IMR-90 (cell line): ENCODE data around the gene FAM229A. TPM values are rescaled to one million over a fixed set of nuclear protein-coding genes. Genes with fewer than 3 reads are reported as not detected.

Experiments used
- ATAC-seq: fragments of 200-7000 bp; cut with Tn5 transposase; 2 replicates; pipeline ENCODE4 v1.9.1; 2020; ENCODE audit warnings: low read depth, mild to moderate bottlenecking, moderate library complexity
- BruUV-seq: library from RNA; stranded (reverse); fragments of 400-500 nt; replicated peaks from 2 replicates; lab custom pipeline; 2021; lab: Mats Ljungman, UMichigan
- CTCF ChIA-PET: fragments of 300-600 bp; formaldehyde crosslinking; extraction: SDS; loops from one replicate; lab custom pipeline; 2021; ENCODE audit warnings: antibody characterized with exemption; lab: Yijun Ruan, JAX
- POLR2A ChIA-PET: fragments of 300-600 bp; sonication (Branson Sonifier 250); formaldehyde crosslinking; loops from one replicate; lab custom pipeline; 2022; ENCODE audit warnings: antibody characterized with exemption; ENCODE audit not compliant: unreplicated experiment; lab: Charles Lee
- DNase-seq: peaks from one replicate; pipeline ENCODE4 v3.0.0; 2013
- H2AFZ ChIP-seq: replicated peaks from 2 replicates; pipeline ENCODE3; 2013; ENCODE audit warnings: low read length, mild to moderate bottlenecking; ENCODE audit not compliant: poor library complexity
- H2AK5ac ChIP-seq: 2 replicates; pipeline ENCODE4 v1.6.1; 2013; ENCODE audit warnings: low read depth, low read length, inconsistent platforms
- H2AK9ac ChIP-seq: replicated peaks from 2 replicates; pipeline ENCODE3; 2013; ENCODE audit warnings: mild to moderate bottlenecking, low read depth, low read length, moderate library complexity; ENCODE audit not compliant: poor library complexity
- H2BK120ac ChIP-seq: 2 replicates; pipeline ENCODE4 v1.6.1; 2013; ENCODE audit warnings: low read depth, low read length, inconsistent platforms
- H2BK15ac ChIP-seq: 3 replicates; pipeline ENCODE4 v1.6.1; 2013; ENCODE audit warnings: low read depth, low read length, inconsistent platforms
- H2BK20ac ChIP-seq: 2 replicates; pipeline ENCODE4 v1.6.1; 2013; ENCODE audit warnings: low read depth, mild to moderate bottlenecking, inconsistent platforms, low read length, moderate library complexity
- H2BK5ac ChIP-seq: 2 replicates; pipeline ENCODE4 v1.6.1; 2013; ENCODE audit warnings: mild to moderate bottlenecking, low read depth, low read length, inconsistent platforms; ENCODE audit not compliant: poor library complexity, severe bottlenecking
- H3K14ac ChIP-seq: replicated peaks from 2 replicates; pipeline ENCODE4 v1.6.1; 2013; ENCODE audit warnings: low read depth, low read length, inconsistent platforms
- H3K18ac ChIP-seq: 2 replicates; pipeline ENCODE4 v1.6.1; 2013; ENCODE audit warnings: low read depth, low read length, control low read depth
- H3K23ac ChIP-seq: 2 replicates; pipeline ENCODE4 v1.6.1; 2013; ENCODE audit warnings: low read depth, low read length, inconsistent platforms
- H3K27ac ChIP-seq: 2 replicates; pipeline ENCODE4 v1.5.1; 2013; ENCODE audit warnings: mild to moderate bottlenecking, control low read depth, low read length; ENCODE audit not compliant: insufficient read depth
- H3K27me3 ChIP-seq: 2 replicates; pipeline ENCODE4 v1.6.1; 2013; ENCODE audit warnings: low read length; ENCODE audit not compliant: control insufficient read depth, insufficient read depth
- H3K36me3 ChIP-seq: 2 replicates; pipeline ENCODE4 v1.6.1; 2013; ENCODE audit warnings: low read length, mixed read lengths; ENCODE audit not compliant: control insufficient read depth, insufficient read depth
- H3K4ac ChIP-seq: 2 replicates; pipeline ENCODE4 v1.6.1; 2013; ENCODE audit warnings: low read depth, low read length, inconsistent platforms
- H3K4me1 ChIP-seq: 2 replicates; pipeline ENCODE4 v1.6.1; 2013; ENCODE audit warnings: low read length, mixed read lengths; ENCODE audit not compliant: control insufficient read depth, insufficient read depth
- H3K4me2 ChIP-seq: 2 replicates; pipeline ENCODE4 v1.6.1; 2013; ENCODE audit warnings: low read depth, mild to moderate bottlenecking, control low read depth, low read length, moderate library complexity
- H3K4me3 ChIP-seq: 2 replicates; pipeline ENCODE4 v1.5.1; 2013; ENCODE audit warnings: low read depth, mild to moderate bottlenecking, control low read depth, low read length, moderate library complexity; ENCODE audit not compliant: insufficient read depth
- H3K56ac ChIP-seq: 2 replicates; pipeline ENCODE4 v1.6.1; 2013; ENCODE audit warnings: low read length, inconsistent platforms; ENCODE audit not compliant: insufficient read depth; ENCODE audit errors: extremely low read depth
- H3K79me1 ChIP-seq, 2 experiments: 2 replicates each; pipeline ENCODE4 v1.6.1; 2013; ENCODE audit warnings: low read length in 2 of 2, inconsistent platforms in 1 of 2, low read depth in 1 of 2
- H3K9ac ChIP-seq: 2 replicates; pipeline ENCODE4 v1.6.1; 2013; ENCODE audit warnings: low read depth, low read length, control low read depth
- H3K9me1 ChIP-seq: 2 replicates; pipeline ENCODE4 v1.6.1; 2013; ENCODE audit warnings: low read length, inconsistent platforms; ENCODE audit not compliant: insufficient read depth
- H3K9me3 ChIP-seq: 2 replicates; pipeline ENCODE4 v1.6.1; 2013; ENCODE audit warnings: low read length; ENCODE audit not compliant: control insufficient read depth, insufficient read depth
- H4K20me1 ChIP-seq: 2 replicates; pipeline ENCODE4 v1.6.1; 2013; ENCODE audit warnings: low read length, inconsistent platforms; ENCODE audit not compliant: insufficient read depth
- H4K5ac ChIP-seq: 2 replicates; pipeline ENCODE4 v1.6.1; 2013; ENCODE audit warnings: mild to moderate bottlenecking, low read depth, low read length, control low read depth
- H4K8ac ChIP-seq, 2 experiments: 2 replicates each; pipeline ENCODE4 v1.6.1; 2013; ENCODE audit warnings: low read depth in 2 of 2, low read length in 2 of 2, control low read depth in 1 of 2, inconsistent platforms in 1 of 2
- H4K91ac ChIP-seq: 2 replicates; pipeline ENCODE4 v1.6.1; 2013; ENCODE audit warnings: low read depth, low read length, inconsistent platforms; ENCODE audit not compliant: insufficient read depth
- BHLHE40 ChIP-seq: fragments of 150-350 bp; IDR thresholded peaks from 2 replicates; pipeline ENCODE4 v1.6.1; 2016; ENCODE audit warnings: mild to moderate bottlenecking, low read depth, low read length
- CEBPB ChIP-seq: IDR thresholded peaks from 2 replicates; pipeline ENCODE4 v1.6.1; 2012; ENCODE audit warnings: low read depth, low read length, improper control_type of control experiment
- CHD1 ChIP-seq: IDR thresholded peaks from 2 replicates; pipeline ENCODE4 v1.6.1; 2012; ENCODE audit warnings: low read depth, low read length, improper control_type of control experiment
- CTCF ChIP-seq: conservative IDR thresholded peaks from 2 replicates; pipeline ENCODE4 v1.5.1; 2012; ENCODE audit warnings: mild to moderate bottlenecking, low read depth, low read length, improper control_type of control experiment
- MAFK ChIP-seq: IDR thresholded peaks from 2 replicates; pipeline ENCODE4 v1.6.1; 2012; ENCODE audit warnings: low read depth, low read length, improper control_type of control experiment
- MXI1 ChIP-seq: IDR thresholded peaks from 2 replicates; pipeline ENCODE4 v1.6.1; 2012; ENCODE audit warnings: low read depth, mild to moderate bottlenecking, low read length, moderate library complexity, borderline replicate concordance
- NFE2L2 ChIP-seq: fragments of 150-350 bp; IDR thresholded peaks from 2 replicates; pipeline ENCODE4 v1.6.1; 2016; ENCODE audit warnings: low read depth, mild to moderate bottlenecking, low read length
- RAD21 ChIP-seq: IDR thresholded peaks from 2 replicates; pipeline ENCODE4 v1.6.1; 2012; ENCODE audit warnings: low read length, improper control_type of control experiment
- RCOR1 ChIP-seq: IDR thresholded peaks from 2 replicates; pipeline ENCODE4 v1.6.1; 2012; ENCODE audit warnings: mild to moderate bottlenecking, low read length, improper control_type of control experiment; ENCODE audit not compliant: insufficient replicate concordance
- RFX5 ChIP-seq: IDR thresholded peaks from 2 replicates; pipeline ENCODE4 v1.8.0; 2012; ENCODE audit warnings: low read depth, mild to moderate bottlenecking, low read length, moderate library complexity
- SMC3 ChIP-seq: fragments of 150-350 bp; IDR thresholded peaks from 2 replicates; pipeline ENCODE4 v1.6.1; 2016; ENCODE audit warnings: low read depth, mild to moderate bottlenecking, antibody characterized with exemption, low read length, moderate library complexity
- WGBS, 2 experiments: methylation state at CpG; one replicate each; pipeline versions ENCODE4 v1.1.5 to v1.1.7; 2013; ENCODE audit warnings: missing lambda C conversion rate in 2 of 2; ENCODE audit not compliant: insufficient read length in 1 of 2; ENCODE audit errors: extremely low coverage in 2 of 2; 5-methylcytosine and 5-hydroxymethylcytosine counted together
- dilution Hi-C: fragments of 300-500 bp; cut with HindIII; formaldehyde crosslinking; loops from one replicate; pipeline ENCODE4 v1.14.3; 2018; ENCODE audit warnings: low sequenced_read_pairs; ENCODE audit not compliant: unreplicated experiment
- in situ Hi-C: fragments of 300-500 bp; cut with MboI; formaldehyde crosslinking; loops from 3 replicates; pipeline ENCODE4 v1.14.3; 2019; ENCODE audit warnings: low sequenced_read_pairs, inconsistent platforms, mixed read lengths
- intact Hi-C: fragments of 100-400 bp; cut with micrococcal nuclease; formaldehyde crosslinking; loops from 2 replicates; pipeline ENCODE4 v1.10.0; 2022
- polyA plus RNA-seq, 3 experiments: library from polyadenylated mRNA; depleted of rRNA; stranded (reverse); fragments of >200 nt; gene quantifications; 2 replicates each; pipeline ENCODE4 v1.2.3, GENCODE V29; 2012; ENCODE audit warnings: low replicate concordance in 1 of 3
- total RNA-seq: library from RNA; depleted of rRNA; stranded (reverse); fragments of >200 nt; gene quantifications from 2 replicates; pipeline ENCODE4 v1.2.3, GENCODE V29; 2012

FAM229A gene
- total and polyA plus RNA-seq, 2 of the 4 experiments (the other 2 are of a cell fraction), result 0.36 to 4.3 TPM

GRCh38 chr1:32329931-32330466 lies 32.3 kb downstream of the FAM229A start:
- ATAC-seq (no peak), DNase-seq (no peak)
- Histone ChIP-seq H2AK5ac (no peak overlapping the region), H3K36me3 (peaks cover 70% of the 10 kb centered on the region), H2BK5ac (no peak overlapping the region), H3K79me1 (peaks cover 19 to 74% of the 10 kb centered on the region in 2 experiments; a peak in 3 of 4 replicates), H3K4me3 (no peak overlapping the region), H4K5ac (no peak overlapping the region), H2BK20ac (no peak overlapping the region), H3K18ac (no peak overlapping the region), H2BK15ac (no peak overlapping the region), H2BK120ac (no peak overlapping the region), H3K27ac (no peak overlapping the region), H2AK9ac (no peak overlapping the region), H2AFZ (no peak overlapping the region), H3K9me1 (peaks cover 19% of the 10 kb centered on the region; the same call in 1 of the 2 replicates), H3K56ac (no peak overlapping the region), H3K9ac (no peak overlapping the region), H3K27me3 (no peaks in the 10 kb centered on the region), H3K4me2 (no peak overlapping the region), H4K8ac (no peak overlapping the region), H3K4me1 (peaks cover 1% of the 10 kb centered on the region), H3K4ac (no peak overlapping the region), H4K91ac (no peak overlapping the region), H4K20me1 (peaks cover 30% of the 10 kb centered on the region), H3K9me3 (no peaks in the 10 kb centered on the region), H3K14ac (no peak overlapping the region), H3K23ac (no peak overlapping the region)
- in situ Hi-C loops (loop anchor here (10.0 kb wide), 1 partner anchor 115 kb away; no protein-coding TSS in a partner anchor), intact Hi-C loops (loop anchor here (5.0 kb wide), 1 partner anchor 88 kb away; no protein-coding TSS in a partner anchor), dilution Hi-C loops (no loop called here)
- CTCF ChIA-PET, result no interaction called here
- TF ChIP-seq CTCF, result no peak
- TF ChIP-seq MXI1, result no peak
- no peak for TF ChIP-seq SMC3
- no peak for TF ChIP-seq BHLHE40
- TF ChIP-seq RCOR1, result no peak
- TF ChIP-seq RFX5, result no peak
- TF ChIP-seq CEBPB, result no peak
- TF ChIP-seq MAFK, result no peak
- no peak for TF ChIP-seq CHD1
- TF ChIP-seq RAD21, result no peak
- no peak for TF ChIP-seq NFE2L2
- WGBS, 2 experiments, result 80% methylated on average over 1 of the region's 4 CpGs; no CpG with 5 or more reads in 1 of the 2 experiments
- POLR2A ChIA-PET, result no interaction called here
- no TSS peak for BruUV-seq
